ENCODE data around the gene NPHP4. TPM values are rescaled to one million over a fixed set of nuclear protein-coding genes. Genes with fewer than 3 reads are reported as not detected.

Gene NPHP4
- total and polyA plus RNA-seq, 10 of the 15 experiments (the other 5 are each of a cell fraction or from before 2014, with no cell fraction given), result 0.16 to 10.5 (median 3.1) TPM

DNA sequence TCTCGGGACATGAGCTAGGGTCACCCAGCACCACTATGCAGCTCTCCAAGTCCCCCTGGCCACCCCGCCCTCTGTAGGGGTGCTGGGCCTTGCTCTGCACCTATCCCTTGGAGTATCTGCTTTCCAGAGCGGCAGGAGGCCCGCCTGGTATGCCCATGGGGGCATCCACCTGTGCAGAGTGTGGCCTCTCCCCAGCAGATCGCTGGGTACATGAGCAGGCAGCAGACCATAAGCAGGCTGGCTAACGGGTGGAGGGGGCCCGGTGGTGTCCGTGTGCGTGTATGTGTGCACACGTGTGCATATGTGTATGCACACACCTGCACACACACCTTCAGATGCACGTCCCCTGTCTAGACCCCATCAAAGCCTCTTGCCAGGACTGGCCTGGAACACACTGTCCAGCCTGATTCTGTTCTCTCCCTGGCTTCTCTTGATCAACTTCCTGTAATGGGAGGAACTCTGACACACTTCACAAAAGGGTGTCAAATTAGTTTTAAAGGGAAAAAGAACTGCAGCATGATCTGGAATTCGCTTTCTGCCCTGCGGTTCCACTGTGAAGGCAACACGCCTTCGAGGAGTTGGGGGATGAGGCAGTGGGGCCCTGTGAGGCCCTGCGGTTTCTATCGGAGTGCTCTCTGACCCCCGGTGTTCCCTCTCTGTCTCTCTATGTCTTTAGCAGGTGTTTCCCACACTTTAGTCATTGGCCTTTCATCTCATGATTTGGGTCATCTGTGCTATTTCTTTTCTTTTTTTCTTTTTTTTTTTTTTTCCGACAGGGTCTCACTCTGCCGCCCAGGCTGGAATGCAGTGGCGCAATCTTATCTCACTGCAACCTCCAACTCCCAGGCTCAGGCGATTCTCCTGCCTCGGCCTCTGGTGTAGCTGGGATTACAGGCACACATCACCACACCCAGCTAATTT, 17.2 kb upstream of the NPHP4 start:
- ChIA-PET SMC1A (ENCODE audit: uncharacterized antibody, unreplicated experiment) (no interaction called here), CTCF (interaction anchor here (0.7 kb wide), 1 partner anchor 16 kb away, joined by 4 read pairs; no protein-coding TSS in a partner anchor), RAD21 (ENCODE audit: unreplicated experiment) (no interaction called here), POLR2A (no interaction called here)
- WGBS (ENCODE audit: insufficient coverage, insufficient replicate concordance, low lambda C conversion rate, missing lambda C conversion rate), result 96% methylated on average over 22 of the region's 23 CpGs
- DNase-seq (ENCODE audit: low read depth, low spot score) (no peak), ATAC-seq (no peak), FAIRE-seq (no peak)
- H2AFZ ChIP-seq (ENCODE audit: control insufficient read depth, low read depth, low read length), result no peak overlapping the region
- H3K79me2 ChIP-seq (ENCODE audit: control insufficient read depth, insufficient read depth, low read length), result no peaks in the 10 kb centered on the region
- intact Hi-C loops (cut with micrococcal nuclease; ENCODE audit: unreplicated experiment) (no loop called here), in situ Hi-C loops (cut with MboI) (no loop called here)
- H3K9ac ChIP-seq (ENCODE audit: control insufficient read depth, insufficient read depth, low read length), result no peak overlapping the region
- TF ChIP-seq RAD51 (IDR thresholded peaks at IDR 0.05), result no peak
- TF ChIP-seq, protein P1, sequence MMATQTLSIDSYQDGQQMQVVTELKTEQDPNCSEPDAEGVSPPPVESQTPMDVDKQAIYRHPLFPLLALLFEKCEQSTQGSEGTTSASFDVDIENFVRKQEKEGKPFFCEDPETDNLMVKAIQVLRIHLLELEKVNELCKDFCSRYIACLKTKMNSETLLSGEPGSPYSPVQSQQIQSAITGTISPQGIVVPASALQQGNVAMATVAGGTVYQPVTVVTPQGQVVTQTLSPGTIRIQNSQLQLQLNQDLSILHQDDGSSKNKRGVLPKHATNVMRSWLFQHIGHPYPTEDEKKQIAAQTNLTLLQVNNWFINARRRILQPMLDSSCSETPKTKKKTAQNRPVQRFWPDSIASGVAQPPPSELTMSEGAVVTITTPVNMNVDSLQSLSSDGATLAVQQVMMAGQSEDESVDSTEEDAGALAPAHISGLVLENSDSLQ (IDR thresholded peaks at IDR 0.05), result no peak
- TF ChIP-seq NR2F1 (conservative IDR thresholded peaks at IDR 0.05), result no peak
- no peak for TF ChIP-seq TBL1XR1 (IDR thresholded peaks at IDR 0.05; ENCODE audit: low read depth, low read length)
- TF ChIP-seq SREBF1 (IDR thresholded peaks at IDR 0.05; ENCODE audit: low read length), result no peak
- TF ChIP-seq ZNF217 (IDR thresholded peaks at IDR 0.05), result no peak
- no peak for TF ChIP-seq JUND (IDR thresholded peaks at IDR 0.05; ENCODE audit: low read depth, low read length)
- TF ChIP-seq BACH1 (IDR thresholded peaks at IDR 0.05; ENCODE audit: borderline replicate concordance), result no peak
- TF ChIP-seq NRF1 (conservative IDR thresholded peaks at IDR 0.05; ENCODE audit: low read depth, low read length), result no peak
- no peak for TF ChIP-seq POLR2AphosphoS2 (IDR thresholded peaks at IDR 0.05; ENCODE audit: low read depth, low read length)
- TF ChIP-seq CREM (IDR thresholded peaks at IDR 0.05; ENCODE audit: low read depth), result no peak
- H3K4me2 ChIP-seq (ENCODE audit: control insufficient read depth, insufficient read depth), result no peak overlapping the region
- no peaks in the 10 kb centered on the region for H3K27me3 ChIP-seq (replicated peaks in 1 of 2; ENCODE audit: control insufficient read depth in 2 of 2, insufficient read depth in 2 of 2, low read length in 1 of 2)
- no peaks in the 10 kb centered on the region; a peak in 1 of 4 replicates for H3K36me3 ChIP-seq (ENCODE audit: control insufficient read depth in 2 of 2, insufficient read depth in 2 of 2, low read length in 1 of 2)
- H3K4me1 ChIP-seq (ENCODE audit: control insufficient read depth, insufficient read depth, low read length), result peaks cover 5% of the 10 kb centered on the region; the same call in 1 of the 2 replicates
- no peak overlapping the region for H3K27ac ChIP-seq (ENCODE audit: control insufficient read depth, insufficient read depth)
- H4K20me1 ChIP-seq (ENCODE audit: control insufficient read depth, insufficient read depth), result no peaks in the 10 kb centered on the region
- H3K4me3 ChIP-seq, result no peak overlapping the region
- H3K9me3 ChIP-seq (replicated peaks; ENCODE audit: control insufficient read depth, insufficient read depth, low read length), result no peaks in the 10 kb centered on the region
- BruUV-seq (replicated peaks), result no TSS peak

Measured in GM12878 (cell line).